Left renal pelvis (tissue), 4 donors: ENCODE data around the gene MARCHF9. TPM values are rescaled to one million over a fixed set of nuclear protein-coding genes. Genes with fewer than 3 reads are reported as not detected.
"Not testable (repeated sequence)": the region's sequence is repeated elsewhere in the genome, so short reads cannot be mapped to it uniquely, and the experiment has no call there.

Experiments used
- DNase-seq, 4 donors: peaks; one replicate each; pipeline ENCODE4 v3.0.0-alpha.2; 2013; ENCODE audit warnings: low read depth in 4 of 4, low spot score in 3 of 4
- polyA plus RNA-seq, 4 donors: library from polyadenylated mRNA; unstranded; fragments of 120-200 nt; gene quantifications; one replicate each; pipeline ENCODE4 v1.2.1, GENCODE V29; 2013; ENCODE audit not compliant: insufficient read length in 4 of 4

MARCHF9 gene
- polyA plus RNA-seq, 4 donors = 9.9 to 25.9 (median 16.3) TPM

- no peak for DNase-seq
Measured at GRCh38 chr12:57766464-57767304, 11.8 kb downstream of the MARCHF9 start, which contains the start of gene CYP27B1. Gene CYP27B1 (minus strand): TSS chr12:57767078. CDS start chr12:57767041, 37 bp downstream.

DNA sequence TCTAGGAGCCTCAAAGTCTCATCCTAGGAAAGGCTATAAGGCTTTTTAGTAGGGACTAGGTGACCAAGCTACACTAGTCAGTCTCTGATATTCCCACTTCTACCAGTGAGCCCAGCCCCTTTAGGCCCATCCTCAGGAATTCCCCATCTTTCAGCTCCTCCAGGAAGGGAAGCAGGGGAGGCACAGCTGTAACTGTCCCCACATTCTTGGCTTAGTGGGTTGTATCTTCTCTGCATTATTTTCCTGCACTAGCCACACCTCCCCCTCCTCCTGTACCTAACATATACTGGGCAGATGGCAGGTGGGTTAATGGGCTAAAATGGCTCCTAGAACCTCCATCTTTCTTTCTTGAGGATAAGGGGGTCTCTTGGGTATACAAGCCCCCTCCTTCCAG is 12.4 kb downstream of the MARCHF9 start:
- no peak for DNase-seq

- no peak for DNase-seq
Measured at GRCh38 chr12:57767876-57768275, 13.0 kb downstream of the MARCHF9 start.

- no peak for DNase-seq
Measured at GRCh38 chr12:57769594-57769993, 14.7 kb downstream of the MARCHF9 start.

DNA sequence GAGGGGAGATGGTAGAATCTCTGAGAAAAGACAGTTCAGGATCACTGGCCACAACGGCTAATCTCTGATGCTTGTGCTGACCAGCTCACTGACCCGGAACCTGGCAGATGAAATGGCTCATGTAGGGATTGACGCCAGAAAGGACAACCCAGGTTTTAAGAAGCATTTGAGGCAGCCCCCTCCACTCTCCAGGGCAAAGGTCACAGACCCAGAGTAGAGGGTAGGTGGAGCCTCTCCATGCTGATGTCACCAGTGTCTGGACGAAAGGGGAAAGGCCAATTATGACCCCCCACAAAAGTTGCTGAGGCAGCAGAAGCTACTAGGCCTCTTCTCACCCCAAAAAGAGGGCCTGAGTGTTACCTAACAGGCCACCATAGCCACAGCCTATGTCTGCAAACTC is 15.8 kb downstream of the MARCHF9 start:
- no peak for DNase-seq

DNA sequence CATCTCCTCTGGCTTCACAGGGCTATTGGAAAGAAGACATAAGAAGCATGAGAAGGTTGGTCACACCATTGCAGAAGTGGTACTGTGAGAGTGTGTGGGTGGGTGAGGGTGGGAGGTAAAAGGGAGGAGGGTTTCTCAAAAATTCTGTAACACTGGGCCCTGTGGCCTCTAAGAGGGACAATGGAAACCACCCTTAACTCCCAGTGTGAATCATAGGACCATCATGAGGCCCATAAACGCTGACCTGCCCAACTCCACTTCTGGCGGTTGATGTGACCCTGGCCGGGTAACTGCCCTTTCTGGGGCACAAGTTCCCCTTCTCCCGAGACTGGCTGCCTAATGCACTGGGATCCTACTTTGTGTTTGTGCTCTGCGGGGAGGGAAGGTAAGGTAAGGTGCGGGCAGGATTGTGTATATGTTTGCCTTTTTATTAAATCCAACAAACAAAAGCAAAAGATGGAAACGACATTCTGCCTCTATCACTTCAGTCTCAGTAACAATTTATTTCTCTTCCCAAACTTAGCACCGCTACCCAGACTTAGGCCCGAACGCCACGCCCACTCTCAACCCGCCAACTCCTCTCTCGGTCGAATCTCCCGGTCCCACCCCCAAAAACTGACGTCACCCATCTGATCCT is 16.5 kb downstream of the MARCHF9 start:
- DNase-seq = peak in 2 of 4 donors; percentile 85 to 86

DNA sequence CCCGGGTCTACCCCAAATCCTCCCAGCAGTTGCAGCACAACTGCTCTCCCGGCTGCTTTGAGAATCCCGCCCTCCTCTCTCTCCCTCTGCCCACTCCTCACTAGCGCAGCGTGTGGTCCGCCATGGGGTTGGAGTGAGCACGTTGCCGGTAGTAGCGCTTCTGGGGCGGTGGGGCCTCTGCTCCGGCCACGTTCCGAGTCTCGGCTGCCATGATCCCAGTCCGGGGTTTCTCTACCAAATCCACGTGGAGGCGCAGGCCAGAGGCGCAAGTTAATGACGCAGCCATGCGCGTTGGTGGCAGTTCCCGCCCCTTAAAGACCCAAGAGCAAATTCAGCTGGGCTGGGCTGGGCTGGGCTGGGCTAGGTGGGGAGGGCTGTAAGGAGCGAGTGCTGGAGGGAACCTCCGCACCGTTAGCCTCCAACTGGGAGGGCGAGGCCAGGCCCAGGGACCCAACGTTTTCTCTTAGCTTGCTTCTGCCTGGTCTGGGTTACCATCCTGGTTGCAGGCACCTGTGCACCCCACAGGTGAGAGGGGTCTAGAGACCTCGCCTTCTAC is 17.0 kb downstream of the MARCHF9 start, which contains the start of gene METTL1:
Gene METTL1, minus strand, starts transcription at position 233 of the 556 bp plus-strand sequence. Its CDS starts 22 bp downstream, at position 211.
- DNase-seq = peak; percentile 87 to 94 (median 93)

- DNase-seq = no peak
Measured at GRCh38 chr12:57772429-57773322, 17.8 kb downstream of the MARCHF9 start, which contains the start of gene EEF1AKMT3. Gene EEF1AKMT3 (plus strand): TSS chr12:57772614. CDS start chr12:57772725, 111 bp downstream.

GRCh38 chr12:57774634-57775033 is 19.7 kb downstream of the MARCHF9 start:
- not testable (repeated sequence) for DNase-seq

- no peak for DNase-seq
Measured at GRCh38 chr12:57775044-57775443, 20.1 kb downstream of the MARCHF9 start.

GRCh38 chr12:57775563-57776246 is 20.8 kb downstream of the MARCHF9 start:
- no peak for DNase-seq

- no peak for DNase-seq
Measured at GRCh38 chr12:57776247-57776587, 21.3 kb downstream of the MARCHF9 start.

DNA sequence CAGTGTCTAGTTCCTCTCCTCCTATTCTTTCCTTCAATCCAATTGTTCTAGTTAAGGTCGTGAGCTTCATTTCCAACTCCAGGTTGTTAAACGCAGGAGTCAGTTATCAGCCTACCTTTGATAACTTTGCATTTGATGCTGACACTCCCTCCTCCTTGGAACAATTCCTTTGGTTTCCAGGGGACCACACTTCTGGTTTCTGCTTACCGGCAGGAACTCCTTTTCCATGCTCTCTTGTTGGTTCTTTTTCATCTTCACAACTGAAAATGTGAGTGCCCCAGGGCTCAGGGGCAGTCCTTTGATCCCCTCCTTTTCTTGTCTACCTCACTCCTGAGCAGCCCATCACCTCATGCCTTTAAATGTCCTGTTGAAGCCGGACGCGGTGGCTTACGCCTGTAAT is 22.5 kb downstream of the MARCHF9 start:
- DNase-seq = no peak

- no peak for DNase-seq
Measured at GRCh38 chr12:57777911-57778310, 23.0 kb downstream of the MARCHF9 start.

DNA sequence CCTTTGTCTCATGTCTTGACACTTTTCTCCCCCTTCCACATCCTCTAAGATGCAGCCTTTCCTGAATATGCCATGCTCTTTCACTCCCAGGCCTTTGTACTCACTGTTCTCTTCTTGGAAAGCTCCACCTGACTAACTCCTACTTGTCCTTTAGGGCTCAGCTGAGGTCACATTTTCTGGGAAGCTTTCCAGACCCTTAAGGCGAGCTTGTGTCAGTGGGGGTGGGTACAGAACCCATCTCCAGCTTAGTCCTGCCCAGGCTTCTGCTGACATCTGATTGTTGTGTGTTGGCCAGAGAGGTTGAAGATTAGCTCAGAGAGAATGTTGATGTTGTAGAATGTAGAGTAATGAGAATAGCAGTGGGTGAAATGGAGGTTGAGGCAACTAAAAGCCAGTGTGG is 24.8 kb downstream of the MARCHF9 start:
- no peak for DNase-seq

GRCh38 chr12:57780284-57780897 is 25.5 kb downstream of the MARCHF9 start:
- no peak for DNase-seq

DNA sequence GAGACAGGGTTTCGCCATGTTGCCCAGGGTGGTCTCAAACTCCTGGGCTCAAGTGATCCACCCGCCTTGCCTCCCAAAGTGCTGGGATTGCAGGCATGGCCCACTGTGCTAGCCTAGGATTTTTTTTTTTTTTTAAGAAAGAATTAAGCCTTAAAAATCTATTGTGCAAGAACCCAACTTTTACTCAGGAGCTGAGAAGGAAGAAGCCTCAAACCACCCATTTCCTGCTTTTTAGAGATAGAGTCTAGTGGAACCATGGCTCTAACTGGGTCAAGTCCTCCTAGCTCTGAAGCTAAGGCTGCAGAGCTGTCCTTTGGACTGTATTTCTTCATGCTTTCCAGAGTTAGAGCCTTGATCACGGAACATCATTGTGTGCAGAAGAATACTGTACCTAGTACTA is 26.3 kb downstream of the MARCHF9 start:
- DNase-seq = no peak

GRCh38 chr12:57781801-57782200 is 26.9 kb downstream of the MARCHF9 start:
- DNase-seq = no peak

- DNase-seq = no peak
Measured at GRCh38 chr12:57782243-57782607, 27.3 kb downstream of the MARCHF9 start.
